Measurements from ENCODE around the gene PSMA7. TPM values are rescaled to one million over a fixed set of nuclear protein-coding genes. Genes with fewer than 3 reads are reported as not detected.

PSMA7 gene
- total and polyA plus RNA-seq, 2 of the 8 experiments (the other 6 are each of a cell fraction or from before 2014, with no cell fraction given): 361 to 648 TPM

DNA sequence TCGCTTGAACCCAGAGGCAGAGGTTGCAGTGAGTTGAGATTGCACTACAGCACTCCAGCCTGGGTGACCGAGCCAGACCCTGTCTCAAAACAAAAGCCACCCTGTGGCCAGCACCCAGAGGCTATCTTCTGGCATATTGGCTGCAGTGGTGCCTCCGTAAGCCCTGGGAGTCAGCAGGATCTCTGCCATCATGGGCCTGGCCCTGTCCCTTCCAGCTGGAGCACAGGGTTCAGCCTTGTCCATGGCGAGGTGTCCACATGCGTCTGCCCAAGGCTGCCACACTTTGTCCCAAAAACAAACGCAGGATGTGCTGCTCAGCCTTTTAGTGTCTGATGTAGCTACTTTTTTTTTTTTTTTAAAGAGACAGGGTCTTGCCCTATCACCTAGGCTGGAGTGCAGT, 24.3 kb upstream of the PSMA7 start (continued):
- TF ChIP-seq RFX5 (IDR thresholded peaks at IDR 0.05; ENCODE audit: borderline replicate concordance, low read depth, low read length) (no peak), CHD1 (IDR thresholded peaks at IDR 0.05; ENCODE audit: low read depth, low read length) (no peak), SP4 (IDR thresholded peaks at IDR 0.05; ENCODE audit: low read length) (no peak)
